WTC11 (cell line): ENCODE results near the gene KDM6B. TPM values are rescaled to one million over a fixed set of nuclear protein-coding genes. Genes with fewer than 3 reads are reported as not detected.

Experiments
- ATAC-seq: fragments of 200-7000 bp; cut with Tn5 transposase; 2 replicates; pipeline ENCODE4 v1.10.0; 2021; ENCODE audit warnings: mild to moderate bottlenecking, moderate library complexity
- CTCF ChIA-PET: fragments of 300-600 bp; sonication (Branson Sonifier 250); formaldehyde crosslinking; loops from one replicate; lab custom pipeline; 2021; ENCODE audit warnings: antibody characterized with exemption; lab: Charles Lee
- POLR2A ChIA-PET: fragments of 350-600 bp; sonication (Branson Sonifier 250); formaldehyde crosslinking; loops from one replicate; lab custom pipeline; 2021; ENCODE audit warnings: antibody characterized with exemption; lab: Charles Lee
- DNase-seq: peaks from one replicate; pipeline ENCODE4 v3.0.0; 2021; ENCODE audit warnings: low spot score
- H3K27ac Mint-ChIP-seq: 2 replicates; pipeline ENCODE4 v1.8.0; 2021; ENCODE audit warnings: mixed read lengths
- H3K27me3 Mint-ChIP-seq: 2 replicates; pipeline ENCODE4 v1.8.0; 2021; ENCODE audit warnings: low read depth, mild to moderate bottlenecking, moderate library complexity, mixed read lengths
- H3K36me3 Mint-ChIP-seq: 2 replicates; pipeline ENCODE4 v1.8.0; 2021; ENCODE audit warnings: mixed read lengths
- H3K4me1 Mint-ChIP-seq: 2 replicates; pipeline ENCODE4 v1.8.0; 2022; ENCODE audit warnings: mixed read lengths
- H3K4me3 Mint-ChIP-seq: 2 replicates; pipeline ENCODE4 v1.8.0; 2021; ENCODE audit warnings: mild to moderate bottlenecking, moderate library complexity, mixed read lengths
- H3K9me3 Mint-ChIP-seq: 2 replicates; pipeline ENCODE4 v1.8.0; 2021; ENCODE audit warnings: mixed read lengths
- FOXJ3 ChIP-seq: sonication (generic); formaldehyde crosslinking; IDR thresholded peaks from 2 replicates; pipeline ENCODE4 v1.9.0; 2021; ENCODE audit warnings: missing genetic modification reagents, mild to moderate bottlenecking, borderline replicate concordance
- GTF2I ChIP-seq: fragments of 250-450 bp; sonication (Bioruptor Pico); conservative IDR thresholded peaks from 2 replicates; pipeline ENCODE4 v1.4.0; 2021; ENCODE audit warnings: mild to moderate bottlenecking
- MXD4 ChIP-seq: fragments of 250-450 bp; sonication (Bioruptor Pico); IDR thresholded peaks from 2 replicates; pipeline ENCODE4 v1.8.0; 2021; ENCODE audit warnings: mild to moderate bottlenecking, moderate library complexity, borderline replicate concordance
- NFYB ChIP-seq: sonication (generic); formaldehyde crosslinking; conservative IDR thresholded peaks from 2 replicates; pipeline ENCODE4 v1.8.0; 2022; ENCODE audit warnings: low read depth, missing genetic modification reagents
- NR2C2 ChIP-seq: sonication (generic); formaldehyde crosslinking; IDR thresholded peaks from 2 replicates; pipeline ENCODE4 v1.8.0; 2022; ENCODE audit warnings: mild to moderate bottlenecking, missing genetic modification reagents
- RELA ChIP-seq: sonication (generic); formaldehyde crosslinking; IDR thresholded peaks from 2 replicates; pipeline ENCODE4 v1.8.1; 2022; ENCODE audit warnings: missing genetic modification reagents, mild to moderate bottlenecking, borderline replicate concordance
- SP1 ChIP-seq: sonication (generic); formaldehyde crosslinking; conservative IDR thresholded peaks from 2 replicates; pipeline ENCODE4 v1.8.1; 2022; ENCODE audit warnings: missing genetic modification reagents
- TEAD1 ChIP-seq: sonication (generic); formaldehyde crosslinking; IDR thresholded peaks from 2 replicates; pipeline ENCODE4 v1.8.0; 2022; ENCODE audit warnings: mild to moderate bottlenecking, missing genetic modification reagents
- ZNF121 ChIP-seq: sonication (generic); formaldehyde crosslinking; IDR thresholded peaks from 2 replicates; pipeline ENCODE4 v1.8.0; 2023; ENCODE audit warnings: missing genetic modification reagents
- ZNF396 ChIP-seq: fragments of 250-450 bp; sonication (Bioruptor Pico); IDR thresholded peaks from 2 replicates; pipeline ENCODE4 v1.8.0; 2021; ENCODE audit warnings: mild to moderate bottlenecking, moderate library complexity, borderline replicate concordance
- ZNF416 ChIP-seq: fragments of 250-450 bp; sonication (Bioruptor Pico); IDR thresholded peaks from 2 replicates; pipeline ENCODE4 v1.9.0; 2021; ENCODE audit warnings: mild to moderate bottlenecking, inconsistent platforms
- ZNF423 ChIP-seq: fragments of 250-450 bp; sonication (Bioruptor Pico); IDR thresholded peaks from 2 replicates; pipeline ENCODE4 v2.1.2; 2022; ENCODE audit warnings: mild to moderate bottlenecking, moderate library complexity
- total RNA-seq: library from RNA; stranded (reverse); gene quantifications from 3 replicates; pipeline ENCODE4 v1.2.3, GENCODE V29; 2021
- TF ChIP-seq, protein P1 (sequence below): sonication (generic); formaldehyde crosslinking; conservative IDR thresholded peaks from 2 replicates; pipeline ENCODE4 v1.8.1; 2023; ENCODE audit warnings: mild to moderate bottlenecking, low read depth, missing genetic modification reagents, moderate library complexity
- TF ChIP-seq, protein P2 (sequence below): fragments of 250-450 bp; sonication (Bioruptor Pico); conservative IDR thresholded peaks from 2 replicates; pipeline ENCODE4 v1.9.0; 2021; ENCODE audit warnings: mild to moderate bottlenecking
- TF ChIP-seq, protein P3 (sequence below): sonication (generic); formaldehyde crosslinking; IDR thresholded peaks from 2 replicates; pipeline ENCODE4 v1.8.1; 2023; ENCODE audit warnings: mild to moderate bottlenecking, moderate library complexity, missing genetic modification reagents
- TF ChIP-seq, protein P4 (sequence below): fragments of 250-450 bp; sonication (Bioruptor Pico); IDR thresholded peaks from 2 replicates; pipeline ENCODE4 v1.9.0; 2021; ENCODE audit warnings: moderate library complexity, mild to moderate bottlenecking, inconsistent platforms, borderline replicate concordance
- TF ChIP-seq, protein P5 (sequence below): sonication (generic); formaldehyde crosslinking; IDR thresholded peaks from 2 replicates; pipeline ENCODE4 v1.8.0; 2023; ENCODE audit warnings: missing genetic modification reagents
- TF ChIP-seq, protein P6 (sequence below): sonication (generic); formaldehyde crosslinking; IDR thresholded peaks from 2 replicates; pipeline ENCODE4 v1.8.0; 2023; ENCODE audit warnings: mild to moderate bottlenecking, missing genetic modification reagents
- TF ChIP-seq, protein P7 (sequence below): sonication (generic); formaldehyde crosslinking; IDR thresholded peaks from 2 replicates; pipeline ENCODE4 v1.8.1; 2023; ENCODE audit warnings: mild to moderate bottlenecking, missing genetic modification reagents
- TF ChIP-seq, protein P8 (sequence below): sonication (generic); formaldehyde crosslinking; IDR thresholded peaks from 2 replicates; pipeline ENCODE4 v1.8.1; 2022; ENCODE audit warnings: low read depth, mild to moderate bottlenecking, moderate library complexity, missing genetic modification reagents, borderline replicate concordance

Gene KDM6B
- total RNA-seq, 1 experiment from 2014 or later = 13.2 TPM

DNA sequence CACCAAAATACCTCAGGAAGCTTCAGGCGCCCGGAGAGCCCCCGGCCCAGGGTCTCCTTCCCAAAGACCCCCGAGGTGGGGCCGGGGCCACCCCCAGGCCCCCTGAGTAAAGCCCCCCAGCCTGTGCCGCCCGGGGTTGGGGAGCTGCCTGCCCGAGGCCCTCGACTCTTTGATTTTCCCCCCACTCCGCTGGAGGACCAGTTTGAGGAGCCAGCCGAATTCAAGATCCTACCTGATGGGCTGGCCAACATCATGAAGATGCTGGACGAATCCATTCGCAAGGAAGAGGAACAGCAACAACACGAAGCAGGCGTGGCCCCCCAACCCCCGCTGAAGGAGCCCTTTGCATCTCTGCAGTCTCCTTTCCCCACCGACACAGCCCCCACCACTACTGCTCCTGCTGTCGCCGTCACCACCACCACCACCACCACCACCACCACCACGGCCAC is 14.1 kb downstream of the KDM6B start:
- H3K4me3 Mint-ChIP-seq = no peak overlapping the region
- CTCF ChIA-PET = interaction anchor here (0.7 to 7.0 kb wide), 2 partner anchors 11 to 14 kb away, joined by 4 to 66 read pairs; partner anchors contain the start of gene KDM6B
- TF ChIP-seq, protein P1, sequence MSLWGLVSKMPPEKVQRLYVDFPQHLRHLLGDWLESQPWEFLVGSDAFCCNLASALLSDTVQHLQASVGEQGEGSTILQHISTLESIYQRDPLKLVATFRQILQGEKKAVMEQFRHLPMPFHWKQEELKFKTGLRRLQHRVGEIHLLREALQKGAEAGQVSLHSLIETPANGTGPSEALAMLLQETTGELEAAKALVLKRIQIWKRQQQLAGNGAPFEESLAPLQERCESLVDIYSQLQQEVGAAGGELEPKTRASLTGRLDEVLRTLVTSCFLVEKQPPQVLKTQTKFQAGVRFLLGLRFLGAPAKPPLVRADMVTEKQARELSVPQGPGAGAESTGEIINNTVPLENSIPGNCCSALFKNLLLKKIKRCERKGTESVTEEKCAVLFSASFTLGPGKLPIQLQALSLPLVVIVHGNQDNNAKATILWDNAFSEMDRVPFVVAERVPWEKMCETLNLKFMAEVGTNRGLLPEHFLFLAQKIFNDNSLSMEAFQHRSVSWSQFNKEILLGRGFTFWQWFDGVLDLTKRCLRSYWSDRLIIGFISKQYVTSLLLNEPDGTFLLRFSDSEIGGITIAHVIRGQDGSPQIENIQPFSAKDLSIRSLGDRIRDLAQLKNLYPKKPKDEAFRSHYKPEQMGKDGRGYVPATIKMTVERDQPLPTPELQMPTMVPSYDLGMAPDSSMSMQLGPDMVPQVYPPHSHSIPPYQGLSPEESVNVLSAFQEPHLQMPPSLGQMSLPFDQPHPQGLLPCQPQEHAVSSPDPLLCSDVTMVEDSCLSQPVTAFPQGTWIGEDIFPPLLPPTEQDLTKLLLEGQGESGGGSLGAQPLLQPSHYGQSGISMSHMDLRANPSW = no peak
- TF ChIP-seq ZNF416 (CRISPR knock-in tag) (no peak), SP1 (CRISPR knock-in tag) (no peak), FOXJ3 (CRISPR knock-in tag) (no peak), ZNF396 (CRISPR knock-in tag) (no peak), RELA (CRISPR knock-in tag) (no peak), TEAD1 (CRISPR knock-in tag) (no peak), ZNF121 (no peak), ZNF423 (CRISPR knock-in tag) (no peak), GTF2I (CRISPR knock-in tag) (no peak), MXD4 (CRISPR knock-in tag) (no peak), NFYB (CRISPR knock-in tag) (no peak), NR2C2 (no peak)
- TF ChIP-seq, protein P2, sequence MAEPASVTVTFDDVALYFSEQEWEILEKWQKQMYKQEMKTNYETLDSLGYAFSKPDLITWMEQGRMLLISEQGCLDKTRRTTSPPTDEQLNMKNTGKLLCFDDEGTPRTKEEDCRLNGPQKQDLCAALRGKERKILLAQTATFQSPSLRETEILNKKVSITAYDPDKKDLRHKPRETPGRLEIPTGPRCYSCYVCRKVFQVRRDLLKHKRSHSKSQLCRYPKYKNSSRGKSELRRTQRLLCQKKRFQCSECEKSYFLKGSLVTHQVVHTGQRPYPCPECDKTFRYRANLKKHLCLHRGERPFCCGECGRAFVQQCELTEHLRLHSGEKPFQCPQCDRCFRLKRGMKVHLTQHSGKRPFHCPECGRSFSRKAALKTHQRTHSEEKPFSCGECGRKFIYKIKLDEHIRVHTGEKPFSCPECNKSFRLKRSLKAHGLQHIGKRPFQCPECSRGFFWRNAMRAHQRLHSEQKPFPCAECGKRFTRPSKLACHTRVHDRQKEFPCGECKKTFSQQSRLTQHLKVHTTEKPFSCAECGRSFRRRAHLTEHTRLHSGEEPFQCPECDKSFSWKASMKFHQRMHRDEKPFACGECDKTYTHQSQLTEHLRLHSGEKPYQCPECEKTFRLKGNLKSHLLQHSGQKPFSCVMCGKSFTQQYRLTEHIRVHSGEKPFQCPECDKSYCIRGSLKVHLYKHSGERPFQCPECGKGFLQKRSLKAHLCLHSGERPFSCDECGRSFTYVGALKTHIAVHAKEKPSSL (CRISPR knock-in tag) = no peak
- TF ChIP-seq, protein P3, sequence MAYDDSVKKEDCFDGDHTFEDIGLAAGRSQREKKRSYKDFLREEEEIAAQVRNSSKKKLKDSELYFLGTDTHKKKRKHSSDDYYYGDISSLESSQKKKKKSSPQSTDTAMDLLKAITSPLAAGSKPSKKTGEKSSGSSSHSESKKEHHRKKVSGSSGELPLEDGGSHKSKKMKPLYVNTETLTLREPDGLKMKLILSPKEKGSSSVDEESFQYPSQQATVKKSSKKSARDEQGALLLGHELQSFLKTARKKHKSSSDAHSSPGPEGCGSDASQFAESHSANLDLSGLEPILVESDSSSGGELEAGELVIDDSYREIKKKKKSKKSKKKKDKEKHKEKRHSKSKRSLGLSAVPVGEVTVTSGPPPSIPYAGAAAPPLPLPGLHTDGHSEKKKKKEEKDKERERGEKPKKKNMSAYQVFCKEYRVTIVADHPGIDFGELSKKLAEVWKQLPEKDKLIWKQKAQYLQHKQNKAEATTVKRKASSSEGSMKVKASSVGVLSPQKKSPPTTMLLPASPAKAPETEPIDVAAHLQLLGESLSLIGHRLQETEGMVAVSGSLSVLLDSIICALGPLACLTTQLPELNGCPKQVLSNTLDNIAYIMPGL (CRISPR knock-in tag) = no peak
- TF ChIP-seq, protein P4, sequence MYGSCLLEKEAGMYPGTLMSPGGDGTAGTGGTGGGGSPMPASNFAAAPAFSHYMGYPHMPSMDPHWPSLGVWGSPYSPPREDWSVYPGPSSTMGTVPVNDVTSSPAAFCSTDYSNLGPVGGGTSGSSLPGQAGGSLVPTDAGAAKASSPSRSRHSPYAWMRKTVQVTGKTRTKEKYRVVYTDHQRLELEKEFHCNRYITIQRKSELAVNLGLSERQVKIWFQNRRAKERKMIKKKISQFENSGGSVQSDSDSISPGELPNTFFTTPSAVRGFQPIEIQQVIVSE (CRISPR knock-in tag) = no peak
- TF ChIP-seq, protein P5, sequence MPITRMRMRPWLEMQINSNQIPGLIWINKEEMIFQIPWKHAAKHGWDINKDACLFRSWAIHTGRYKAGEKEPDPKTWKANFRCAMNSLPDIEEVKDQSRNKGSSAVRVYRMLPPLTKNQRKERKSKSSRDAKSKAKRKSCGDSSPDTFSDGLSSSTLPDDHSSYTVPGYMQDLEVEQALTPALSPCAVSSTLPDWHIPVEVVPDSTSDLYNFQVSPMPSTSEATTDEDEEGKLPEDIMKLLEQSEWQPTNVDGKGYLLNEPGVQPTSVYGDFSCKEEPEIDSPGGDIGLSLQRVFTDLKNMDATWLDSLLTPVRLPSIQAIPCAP = no peak
- TF ChIP-seq, protein P6, sequence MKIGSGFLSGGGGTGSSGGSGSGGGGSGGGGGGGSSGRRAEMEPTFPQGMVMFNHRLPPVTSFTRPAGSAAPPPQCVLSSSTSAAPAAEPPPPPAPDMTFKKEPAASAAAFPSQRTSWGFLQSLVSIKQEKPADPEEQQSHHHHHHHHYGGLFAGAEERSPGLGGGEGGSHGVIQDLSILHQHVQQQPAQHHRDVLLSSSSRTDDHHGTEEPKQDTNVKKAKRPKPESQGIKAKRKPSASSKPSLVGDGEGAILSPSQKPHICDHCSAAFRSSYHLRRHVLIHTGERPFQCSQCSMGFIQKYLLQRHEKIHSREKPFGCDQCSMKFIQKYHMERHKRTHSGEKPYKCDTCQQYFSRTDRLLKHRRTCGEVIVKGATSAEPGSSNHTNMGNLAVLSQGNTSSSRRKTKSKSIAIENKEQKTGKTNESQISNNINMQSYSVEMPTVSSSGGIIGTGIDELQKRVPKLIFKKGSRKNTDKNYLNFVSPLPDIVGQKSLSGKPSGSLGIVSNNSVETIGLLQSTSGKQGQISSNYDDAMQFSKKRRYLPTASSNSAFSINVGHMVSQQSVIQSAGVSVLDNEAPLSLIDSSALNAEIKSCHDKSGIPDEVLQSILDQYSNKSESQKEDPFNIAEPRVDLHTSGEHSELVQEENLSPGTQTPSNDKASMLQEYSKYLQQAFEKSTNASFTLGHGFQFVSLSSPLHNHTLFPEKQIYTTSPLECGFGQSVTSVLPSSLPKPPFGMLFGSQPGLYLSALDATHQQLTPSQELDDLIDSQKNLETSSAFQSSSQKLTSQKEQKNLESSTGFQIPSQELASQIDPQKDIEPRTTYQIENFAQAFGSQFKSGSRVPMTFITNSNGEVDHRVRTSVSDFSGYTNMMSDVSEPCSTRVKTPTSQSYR (CRISPR knock-in tag) = no peak
- TF ChIP-seq, protein P7, sequence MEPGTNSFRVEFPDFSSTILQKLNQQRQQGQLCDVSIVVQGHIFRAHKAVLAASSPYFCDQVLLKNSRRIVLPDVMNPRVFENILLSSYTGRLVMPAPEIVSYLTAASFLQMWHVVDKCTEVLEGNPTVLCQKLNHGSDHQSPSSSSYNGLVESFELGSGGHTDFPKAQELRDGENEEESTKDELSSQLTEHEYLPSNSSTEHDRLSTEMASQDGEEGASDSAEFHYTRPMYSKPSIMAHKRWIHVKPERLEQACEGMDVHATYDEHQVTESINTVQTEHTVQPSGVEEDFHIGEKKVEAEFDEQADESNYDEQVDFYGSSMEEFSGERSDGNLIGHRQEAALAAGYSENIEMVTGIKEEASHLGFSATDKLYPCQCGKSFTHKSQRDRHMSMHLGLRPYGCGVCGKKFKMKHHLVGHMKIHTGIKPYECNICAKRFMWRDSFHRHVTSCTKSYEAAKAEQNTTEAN = no peak
- TF ChIP-seq, protein P8, sequence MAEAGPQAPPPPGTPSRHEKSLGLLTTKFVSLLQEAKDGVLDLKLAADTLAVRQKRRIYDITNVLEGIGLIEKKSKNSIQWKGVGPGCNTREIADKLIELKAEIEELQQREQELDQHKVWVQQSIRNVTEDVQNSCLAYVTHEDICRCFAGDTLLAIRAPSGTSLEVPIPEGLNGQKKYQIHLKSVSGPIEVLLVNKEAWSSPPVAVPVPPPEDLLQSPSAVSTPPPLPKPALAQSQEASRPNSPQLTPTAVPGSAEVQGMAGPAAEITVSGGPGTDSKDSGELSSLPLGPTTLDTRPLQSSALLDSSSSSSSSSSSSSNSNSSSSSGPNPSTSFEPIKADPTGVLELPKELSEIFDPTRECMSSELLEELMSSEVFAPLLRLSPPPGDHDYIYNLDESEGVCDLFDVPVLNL (CRISPR knock-in tag) = no peak
- TF ChIP-seq, all 79 proteins: peak for 0
- Mint-ChIP-seq H3K4me1 (peaks cover 23% of the 10 kb centered on the region), H3K27ac (no peak overlapping the region), H3K36me3 (no peaks in the 10 kb centered on the region), H3K27me3 (peaks cover 28% of the 10 kb centered on the region), H3K9me3 (no peaks in the 10 kb centered on the region)
- POLR2A ChIA-PET = no interaction called here
- no peak for ATAC-seq
- DNase-seq = no peak
